Left lung (tissue), 10 donors: ENCODE measurements around the gene ITPR2. TPM values are rescaled to one million over a fixed set of nuclear protein-coding genes. Genes with fewer than 3 reads are reported as not detected.

Experiments
- ATAC-seq: fragments of 200-7000 bp; cut with Tn5 transposase; one replicate; pipeline ENCODE4 v1.9.1; 2020; ENCODE audit warnings: moderate library complexity
- DNase-seq, 4 donors: peaks; one replicate each; pipeline ENCODE4 v3.0.0-alpha.2; 2013 to 2020
- H3K27ac ChIP-seq, 2 donors: fragments of 200-600 bp; sonication (generic) in 1 of 2; one replicate each; pipeline versions ENCODE4 v1.5.0 to v1.8.0; 2020 to 2021
- H3K27me3 ChIP-seq, 2 donors: fragments of 200-600 bp; sonication (generic) in 1 of 2; one replicate each; pipeline versions ENCODE4 v1.5.0 to v1.8.0; 2020 to 2021
- H3K36me3 ChIP-seq, 2 donors: fragments of 200-600 bp; sonication (generic) in 1 of 2; one replicate each; pipeline versions ENCODE4 v1.5.0 to v1.8.0; 2020 to 2021
- H3K4me1 ChIP-seq, 2 donors: fragments of 200-600 bp; one replicate each; pipeline ENCODE4 v1.8.0; 2021
- H3K4me3 ChIP-seq, 2 donors: fragments of 200-600 bp; sonication (generic) in 1 of 2; one replicate each; pipeline versions ENCODE4 v1.5.0 to v1.8.0; 2020 to 2021; ENCODE audit warnings: mild to moderate bottlenecking in 1 of 2
- H3K9me3 ChIP-seq, 2 donors: fragments of 200-600 bp; sonication (generic) in 1 of 2; one replicate each; pipeline versions ENCODE4 v1.5.0 to v1.8.0; 2020 to 2021
- intact Hi-C, 2 donors: fragments of 100-400 bp; cut with DNase I; formaldehyde crosslinking; loops; one replicate each; pipeline versions ENCODE4 v1.11.2 to v1.14.2; 2022
- polyA plus RNA-seq, 6 donors: library from polyadenylated mRNA; unstranded; fragments of 120-200 nt; gene quantifications; one replicate each; pipeline ENCODE4 v1.2.1, GENCODE V29; 2013; ENCODE audit not compliant: insufficient read length in 6 of 6
- total RNA-seq, 2 donors: library from RNA; stranded (reverse); fragmentation: NEBNext Ultra II Directional; extraction: Animal tissue kit (Norgen Biotek cat#: 25700); gene quantifications; one replicate each; pipeline ENCODE4 v1.2.1, GENCODE V29; 2021
- TF ChIP-seq, protein P1 (sequence below), 2 donors: fragments of 200-600 bp; sonication (generic) in 1 of 2; IDR thresholded peaks; one replicate each; pipeline versions ENCODE4 v1.5.0 to v1.8.0; 2021; ENCODE audit warnings: antibody characterized with exemption in 2 of 2
- donor health status: DM: no; HTN: yes; CAD: no.
- donor health status: DM: no; HTN: no; CAD: no.

Gene ITPR2
- total and polyA plus RNA-seq, 8 donors: 5.5 to 67.8 (median 7.5) TPM

DNA sequence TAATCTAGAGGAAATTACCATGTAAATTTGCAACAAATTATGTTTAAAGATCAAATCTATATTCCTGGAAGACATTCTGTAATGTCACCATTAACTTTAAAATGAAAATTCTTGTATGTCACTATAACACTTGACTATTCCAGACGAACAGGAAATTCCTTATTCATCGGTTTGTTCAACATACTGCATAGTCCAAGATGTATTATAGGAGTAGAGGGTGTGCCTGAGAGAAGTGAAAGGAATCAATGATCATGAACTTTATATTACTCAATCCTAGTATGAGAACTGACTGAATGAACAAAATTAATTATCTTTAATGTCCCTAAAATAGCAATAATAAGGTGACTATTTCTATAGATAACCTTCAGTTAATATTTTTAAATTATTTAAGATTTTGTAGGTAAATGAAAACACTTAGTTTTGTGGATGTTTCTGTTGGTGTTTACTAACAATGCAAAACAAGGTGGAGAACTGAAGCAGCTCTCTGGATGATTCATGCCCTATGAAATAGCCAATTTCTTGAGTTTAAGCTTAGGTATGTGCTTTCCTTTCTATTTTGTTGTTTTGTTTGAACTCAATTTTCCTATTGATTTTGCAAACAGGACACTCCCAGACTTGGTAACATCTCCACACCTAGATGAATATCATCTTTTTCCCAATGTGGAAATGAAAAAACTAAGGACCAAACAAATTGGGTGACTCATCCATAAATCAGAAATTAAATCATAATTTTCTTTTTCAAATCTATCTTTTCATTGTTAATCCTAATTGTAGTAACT lies 18.2 kb upstream of the ITPR2 start:
- ATAC-seq: no peak
- Histone ChIP-seq H3K27ac (no peak overlapping the region), H3K4me1 (peaks cover 4 to 14% of the 10 kb centered on the region in 2 donors), H3K36me3 (no peaks in the 10 kb centered on the region), H3K27me3 (no peaks in the 10 kb centered on the region), H3K9me3 (no peaks in the 10 kb centered on the region), H3K4me3 (no peak overlapping the region)
- intact Hi-C loops: no loop called here
- TF ChIP-seq, protein P1, sequence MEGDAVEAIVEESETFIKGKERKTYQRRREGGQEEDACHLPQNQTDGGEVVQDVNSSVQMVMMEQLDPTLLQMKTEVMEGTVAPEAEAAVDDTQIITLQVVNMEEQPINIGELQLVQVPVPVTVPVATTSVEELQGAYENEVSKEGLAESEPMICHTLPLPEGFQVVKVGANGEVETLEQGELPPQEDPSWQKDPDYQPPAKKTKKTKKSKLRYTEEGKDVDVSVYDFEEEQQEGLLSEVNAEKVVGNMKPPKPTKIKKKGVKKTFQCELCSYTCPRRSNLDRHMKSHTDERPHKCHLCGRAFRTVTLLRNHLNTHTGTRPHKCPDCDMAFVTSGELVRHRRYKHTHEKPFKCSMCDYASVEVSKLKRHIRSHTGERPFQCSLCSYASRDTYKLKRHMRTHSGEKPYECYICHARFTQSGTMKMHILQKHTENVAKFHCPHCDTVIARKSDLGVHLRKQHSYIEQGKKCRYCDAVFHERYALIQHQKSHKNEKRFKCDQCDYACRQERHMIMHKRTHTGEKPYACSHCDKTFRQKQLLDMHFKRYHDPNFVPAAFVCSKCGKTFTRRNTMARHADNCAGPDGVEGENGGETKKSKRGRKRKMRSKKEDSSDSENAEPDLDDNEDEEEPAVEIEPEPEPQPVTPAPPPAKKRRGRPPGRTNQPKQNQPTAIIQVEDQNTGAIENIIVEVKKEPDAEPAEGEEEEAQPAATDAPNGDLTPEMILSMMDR (IDR thresholded peaks at IDR 0.05): no peak
- no peak for DNase-seq

DNA sequence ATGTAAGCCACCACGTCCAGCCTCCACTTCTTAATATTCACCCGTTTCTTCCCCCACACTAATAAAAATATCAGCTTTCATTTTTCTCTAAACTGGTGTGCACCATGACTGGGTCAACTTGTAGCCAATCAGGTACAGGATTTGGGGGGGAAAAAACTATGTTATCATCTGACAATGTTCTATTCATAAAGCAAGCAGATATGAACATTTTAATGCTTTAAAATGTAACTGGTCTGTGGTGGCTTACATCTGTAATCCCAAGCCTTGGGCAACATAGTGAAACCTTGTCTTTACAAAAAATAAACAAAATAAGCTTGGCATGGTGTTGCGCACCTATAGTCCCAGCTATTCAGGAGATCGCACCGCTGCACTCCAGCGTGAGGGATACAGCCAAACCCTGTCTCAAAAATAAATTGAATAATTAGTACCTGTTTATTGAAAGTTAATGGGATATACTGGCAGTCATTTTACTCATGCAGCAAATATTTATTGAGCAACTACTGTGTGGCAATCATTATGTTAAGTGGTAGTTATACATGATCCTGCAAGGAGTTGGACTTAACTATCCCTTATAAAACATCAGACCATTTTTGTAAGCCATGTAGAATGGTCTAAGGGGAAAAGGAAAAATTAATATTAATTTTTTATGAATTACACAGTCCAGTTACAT lies 15.3 kb upstream of the ITPR2 start:
- Histone ChIP-seq H3K27ac (no peak overlapping the region), H3K4me3 (no peak overlapping the region), H3K27me3 (no peaks in the 10 kb centered on the region), H3K4me1 (peaks cover 16 to 24% of the 10 kb centered on the region in 2 donors), H3K9me3 (no peaks in the 10 kb centered on the region), H3K36me3 (no peaks in the 10 kb centered on the region)
- TF ChIP-seq, protein P1 (IDR thresholded peaks at IDR 0.05): no peak
- ATAC-seq (no peak), DNase-seq (no peak)
- intact Hi-C loops: no loop called here

DNA sequence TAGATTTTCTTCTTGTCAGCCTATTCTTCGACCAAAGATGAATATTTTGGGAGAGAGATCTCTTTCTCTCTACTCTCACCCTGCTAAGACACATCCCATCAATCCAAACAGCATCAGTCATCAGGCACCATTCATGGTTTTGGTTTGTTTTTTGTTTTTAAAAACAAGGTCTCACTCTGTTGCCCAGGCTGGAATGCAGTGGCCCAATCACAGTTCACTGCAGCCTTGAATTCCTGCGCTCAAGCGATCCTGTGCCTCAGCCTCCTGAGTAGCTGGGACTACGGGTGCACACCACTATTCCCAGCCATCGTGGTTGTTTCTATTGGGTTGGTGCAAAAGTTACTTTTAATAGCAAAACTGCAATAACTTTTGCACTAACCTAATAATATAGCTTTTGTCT lies 14.4 kb upstream of the ITPR2 start:
- no peak overlapping the region for H3K27ac ChIP-seq
- TF ChIP-seq, protein P1 (IDR thresholded peaks at IDR 0.05): no peak
- H3K9me3 ChIP-seq: no peaks in the 10 kb centered on the region
- H3K27me3 ChIP-seq: no peaks in the 10 kb centered on the region
- intact Hi-C loops: no loop called here
- DNase-seq (no peak), ATAC-seq (no peak)
- peaks cover 16 to 24% of the 10 kb centered on the region in 2 donors for H3K4me1 ChIP-seq
- H3K36me3 ChIP-seq: no peaks in the 10 kb centered on the region
- H3K4me3 ChIP-seq: no peak overlapping the region

DNA sequence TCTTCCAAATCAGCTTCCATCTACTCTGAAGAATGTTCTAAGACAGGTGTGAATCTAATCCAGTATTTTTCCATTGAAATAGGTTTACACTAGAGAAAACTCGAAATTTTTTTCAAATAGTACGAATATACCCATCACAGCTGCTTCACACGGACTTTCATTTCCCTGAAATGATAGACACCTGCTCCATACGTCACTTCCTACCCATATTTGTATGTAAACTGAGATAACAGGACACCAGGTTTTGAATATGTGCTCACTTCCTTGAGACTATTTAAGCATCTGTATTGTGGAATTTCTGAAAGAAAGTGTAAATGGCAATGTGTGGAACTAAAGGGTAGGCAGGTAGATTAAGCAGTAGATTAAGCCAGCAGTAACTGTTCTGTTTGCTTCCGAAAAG lies 13.4 kb upstream of the ITPR2 start:
- Histone ChIP-seq H3K27me3 (no peaks in the 10 kb centered on the region), H3K36me3 (no peaks in the 10 kb centered on the region), H3K9me3 (no peaks in the 10 kb centered on the region), H3K27ac (peak overlapping the region; percentile 14 to 38), H3K4me1 (peaks cover 16 to 24% of the 10 kb centered on the region in 2 donors), H3K4me3 (no peak overlapping the region)
- peak; percentile 8 for ATAC-seq
- intact Hi-C loops: no loop called here
- TF ChIP-seq, protein P1 (IDR thresholded peaks at IDR 0.05): no peak
- no peak for DNase-seq

DNA sequence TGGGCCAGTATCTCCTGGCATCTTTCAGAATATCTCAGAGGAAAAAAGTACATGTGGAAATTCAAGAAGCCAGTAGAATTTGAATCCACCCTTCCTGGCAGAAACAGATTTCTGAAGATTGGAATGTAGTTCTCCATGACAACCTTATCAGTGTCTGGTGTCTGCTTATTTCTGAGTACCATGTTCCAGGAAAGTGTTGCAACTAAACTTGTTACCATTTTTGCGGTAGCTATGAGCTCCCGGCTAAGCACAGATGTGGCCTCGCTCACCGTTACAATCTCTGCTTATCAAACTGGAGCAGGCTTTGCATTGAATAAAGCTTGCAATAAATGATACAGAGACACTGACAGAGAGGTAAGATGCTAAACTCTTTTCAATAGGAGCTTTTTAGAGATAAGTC lies 13.0 kb upstream of the ITPR2 start:
- peak overlapping the region; percentile 14 to 38 for H3K27ac ChIP-seq
- TF ChIP-seq, protein P1 (IDR thresholded peaks at IDR 0.05): no peak
- no peaks in the 10 kb centered on the region for H3K36me3 ChIP-seq

More for the DNA sequence above, 13.0 kb upstream of the ITPR2 start:
- peaks cover 16 to 24% of the 10 kb centered on the region in 2 donors for H3K4me1 ChIP-seq
- H3K27me3 ChIP-seq: no peaks in the 10 kb centered on the region
- intact Hi-C loops: no loop called here
- H3K9me3 ChIP-seq: no peaks in the 10 kb centered on the region
- peak; percentile 95 for ATAC-seq
- no peak overlapping the region for H3K4me3 ChIP-seq
- DNase-seq: peak in 2 of 4 donors; percentile 65 to 83
